H9 (cell line): ENCODE measurements around the gene GRB14. TPM values are rescaled to one million over a fixed set of nuclear protein-coding genes. Genes with fewer than 3 reads are reported as not detected.

Experiments used
- DNase-seq: peaks from one replicate; pipeline ENCODE4 v3.0.0-alpha.2; 2017
- H2AFZ ChIP-seq: one replicate; pipeline ENCODE4 v1.6.1; 2013; ENCODE audit warnings: mild to moderate bottlenecking, low read length, control low read depth, moderate library complexity
- H2AK5ac ChIP-seq: 2 replicates; pipeline ENCODE4 v1.6.1; 2013; ENCODE audit warnings: low read length, control low read depth, mixed read lengths; ENCODE audit not compliant: insufficient read length
- H2BK120ac ChIP-seq: one replicate; pipeline ENCODE4 v1.6.1; 2013; ENCODE audit warnings: low read depth, mild to moderate bottlenecking, low read length, control low read depth, inconsistent platforms; ENCODE audit not compliant: poor library complexity, severe bottlenecking
- H2BK12ac ChIP-seq: 2 replicates; pipeline ENCODE4 v1.6.1; 2013; ENCODE audit warnings: low read length, control low read depth, mixed read lengths, low read depth; ENCODE audit not compliant: insufficient read length
- H2BK15ac ChIP-seq: 2 replicates; pipeline ENCODE4 v1.6.1; 2013; ENCODE audit warnings: low read depth, low read length, control low read depth
- H2BK20ac ChIP-seq: one replicate; pipeline ENCODE4 v1.6.1; 2013; ENCODE audit warnings: low read depth, mild to moderate bottlenecking, low read length, control low read depth, inconsistent platforms; ENCODE audit not compliant: poor library complexity, severe bottlenecking
- H2BK5ac ChIP-seq: 2 replicates; pipeline ENCODE4 v1.6.1; 2013; ENCODE audit warnings: low read length, control low read depth, mixed read lengths; ENCODE audit not compliant: insufficient read length
- H3K14ac ChIP-seq: 2 replicates; pipeline ENCODE4 v1.6.1; 2013; ENCODE audit warnings: low read length, control low read depth; ENCODE audit not compliant: insufficient read depth
- H3K18ac ChIP-seq: 2 replicates; pipeline ENCODE4 v1.6.1; 2013; ENCODE audit warnings: low read depth, mild to moderate bottlenecking, mixed read lengths, low read length, control low read depth; ENCODE audit not compliant: insufficient read length
- H3K23ac ChIP-seq: 2 replicates; pipeline ENCODE4 v1.6.1; 2013; ENCODE audit warnings: low read length, control low read depth, mixed read lengths, low read depth; ENCODE audit not compliant: insufficient read length
- H3K23me2 ChIP-seq: 2 replicates; pipeline ENCODE4 v1.6.1; 2013; ENCODE audit warnings: low read depth, mild to moderate bottlenecking, mixed read lengths, low read length, control low read depth; ENCODE audit not compliant: insufficient read length, poor library complexity, severe bottlenecking
- H3K27ac ChIP-seq: 2 replicates; pipeline ENCODE4 v1.5.1; 2013; ENCODE audit warnings: low read length, control low read depth, mixed read lengths, low read depth; ENCODE audit not compliant: insufficient read length
- H3K27me3 ChIP-seq: 2 replicates; pipeline ENCODE4 v1.6.1; 2013; ENCODE audit warnings: low read length, control low read depth, inconsistent platforms; ENCODE audit not compliant: insufficient read depth
- H3K4ac ChIP-seq: 2 replicates; pipeline ENCODE4 v1.6.1; 2013; ENCODE audit warnings: low read depth, mild to moderate bottlenecking, control low read depth, inconsistent platforms, low read length, moderate library complexity
- H3K4me1 ChIP-seq: 2 replicates; pipeline ENCODE4 v1.6.1; 2013; ENCODE audit warnings: low read length, control low read depth, inconsistent platforms; ENCODE audit not compliant: insufficient read depth
- H3K4me2 ChIP-seq: 2 replicates; pipeline ENCODE4 v1.6.1; 2013; ENCODE audit warnings: low read length, control low read depth, mixed read lengths; ENCODE audit not compliant: insufficient read length, insufficient read depth
- H3K56ac ChIP-seq: 2 replicates; pipeline ENCODE4 v1.6.1; 2013; ENCODE audit warnings: low read depth, mild to moderate bottlenecking, mixed read lengths, low read length, control low read depth; ENCODE audit not compliant: insufficient read length
- H3K79me1 ChIP-seq: 2 replicates; pipeline ENCODE4 v1.6.1; 2013; ENCODE audit warnings: low read depth, mild to moderate bottlenecking, moderate library complexity, low read length, control low read depth, inconsistent platforms; ENCODE audit not compliant: insufficient read depth, poor library complexity, severe bottlenecking
- H3K79me2 ChIP-seq: 2 replicates; pipeline ENCODE4 v1.6.1; 2013; ENCODE audit warnings: low read length, control low read depth, inconsistent platforms; ENCODE audit not compliant: insufficient read depth
- H3K9ac ChIP-seq: 2 replicates; pipeline ENCODE4 v1.6.1; 2013; ENCODE audit warnings: low read length, control low read depth, mixed read lengths; ENCODE audit not compliant: insufficient read length; ENCODE audit errors: extremely low read depth
- H3K9me3 ChIP-seq: one replicate; pipeline ENCODE4 v1.6.1; 2013; ENCODE audit warnings: low read depth, low read length, inconsistent platforms; ENCODE audit not compliant: control insufficient read depth
- H3T11ph ChIP-seq: one replicate; pipeline ENCODE4 v1.6.1; 2013; ENCODE audit warnings: mild to moderate bottlenecking, low read length, control low read depth, inconsistent platforms
- H4K20me1 ChIP-seq: one replicate; pipeline ENCODE4 v1.6.1; 2013; ENCODE audit not compliant: control insufficient read depth, insufficient read length, insufficient read depth
- H4K5ac ChIP-seq: 2 replicates; pipeline ENCODE4 v1.6.1; 2013; ENCODE audit warnings: low read depth, mild to moderate bottlenecking, mixed read lengths, low read length, control low read depth; ENCODE audit not compliant: insufficient read length
- H4K8ac ChIP-seq: replicated peaks from 2 replicates; pipeline ENCODE4 v1.6.1; 2013; ENCODE audit warnings: low read length, control low read depth, mixed read lengths, low read depth; ENCODE audit not compliant: insufficient read length
- H4K91ac ChIP-seq: 2 replicates; pipeline ENCODE4 v1.6.1; 2013; ENCODE audit warnings: low read depth, mild to moderate bottlenecking, moderate library complexity, mixed read lengths, low read length, control low read depth; ENCODE audit not compliant: insufficient read length
- H3K27ac Mint-ChIP-seq, 3 experiments: 2 replicates in 2 of 3; 3 replicates in 1 of 3; pipeline ENCODE4 v1.8.0; 2020 to 2021; ENCODE audit warnings: mixed read lengths in 3 of 3, mild to moderate bottlenecking in 1 of 3, moderate library complexity in 1 of 3
- H3K27me3 Mint-ChIP-seq: 2 replicates; pipeline ENCODE4 v1.8.0; 2021; ENCODE audit warnings: low read depth, mild to moderate bottlenecking, moderate library complexity, mixed read lengths
- H3K36me3 Mint-ChIP-seq, 3 experiments: 2 replicates in 2 of 3; 3 replicates in 1 of 3; pipeline ENCODE4 v1.8.0; 2020 to 2021; ENCODE audit warnings: low read depth in 3 of 3, mixed read lengths in 3 of 3; ENCODE audit not compliant: insufficient read depth in 1 of 3
- H3K4me1 Mint-ChIP-seq, 2 experiments: 2 replicates each; pipeline ENCODE4 v1.8.0; 2020; ENCODE audit warnings: mixed read lengths in 2 of 2
- H3K4me3 Mint-ChIP-seq, 2 experiments: 2 replicates in 1 of 2; 3 replicates in 1 of 2; pipeline ENCODE4 v1.8.0; 2020 to 2021; ENCODE audit warnings: mild to moderate bottlenecking in 2 of 2, mixed read lengths in 2 of 2, moderate library complexity in 1 of 2
- H3K9me3 Mint-ChIP-seq, 2 experiments: 2 replicates in 1 of 2; 3 replicates in 1 of 2; pipeline ENCODE4 v1.8.0; 2020; ENCODE audit warnings: mild to moderate bottlenecking in 2 of 2, mixed read lengths in 2 of 2, moderate library complexity in 1 of 2
- CTCF ChIP-seq: fragments of 200-600 bp; sonication (generic); conservative IDR thresholded peaks from 3 replicates; pipeline ENCODE4 v1.8.0; 2021; ENCODE audit warnings: antibody characterized with exemption, mild to moderate bottlenecking
- WGBS: extraction: QIAGEN DNeasy Blood & Tissue Kit; methylation state at CpG from one replicate; pipeline ENCODE4 v1.1.7; 2013; ENCODE audit warnings: missing lambda C conversion rate, low lambda C conversion rate, mixed read lengths; ENCODE audit not compliant: insufficient read length; ENCODE audit errors: extremely low coverage; 5-methylcytosine and 5-hydroxymethylcytosine counted together
- total RNA-seq: library from RNA; stranded (reverse); gene quantifications from 2 replicates; pipeline ENCODE4 v1.2.1, GENCODE V29; 2021

Gene GRB14
- total RNA-seq, 1 experiment from 2014 or later, result 7.6 TPM

GRCh38 chr2:164613321-164613982, 7.8 kb downstream of the GRB14 start:
- Mint-ChIP-seq H3K4me3 (no peak overlapping the region), H3K27me3 (no peaks in the 10 kb centered on the region), H3K36me3 (peaks cover 0 to 3% (median 2%) of the 10 kb centered on the region in 3 experiments; a peak in 4 of 7 replicates), H3K9me3 (no peaks in the 10 kb centered on the region), H3K27ac (peak overlapping the region in 1 of 3 experiments; percentile 56; a peak in 2 of 7 replicates), H3K4me1 (no peaks in the 10 kb centered on the region)
- Histone ChIP-seq H3K9me3 (no peaks in the 10 kb centered on the region), H2BK5ac (no peak overlapping the region), H4K20me1 (no peaks in the 10 kb centered on the region), H3K27me3 (no peaks in the 10 kb centered on the region), H3K27ac (no peak overlapping the region), H4K5ac (no peak overlapping the region), H3K4me1 (no peaks in the 10 kb centered on the region), H3K14ac (no peak overlapping the region), H3K56ac (no peak overlapping the region), H3K18ac (no peak overlapping the region), H3K23me2 (no peaks in the 10 kb centered on the region), H3K4me2 (no peak overlapping the region), H3K79me1 (no peaks in the 10 kb centered on the region), H4K8ac (no peak overlapping the region), H2BK15ac (no peak overlapping the region), H2BK20ac (no peak overlapping the region), H3K4ac (no peak overlapping the region), H3K9ac (no peak overlapping the region), H2AK5ac (no peak overlapping the region), H4K91ac (no peak overlapping the region), H3K79me2 (no peaks in the 10 kb centered on the region), H3K23ac (no peak overlapping the region), H2BK12ac (no peak overlapping the region), H3T11ph (no peak overlapping the region), H2AFZ (no peak overlapping the region), H2BK120ac (no peak overlapping the region)
- no CpG with 5 or more reads among the region's 1 CpG for WGBS
- no peak for TF ChIP-seq CTCF
- DNase-seq, result no peak
